ENCODE data around the gene VIPAS39.

Gene VIPAS39

GRCh38 chr14:77457522-77458248 lies at the start of gene VIPAS39, which contains the start of gene AHSA1:
Gene VIPAS39 (minus strand): TSS chr14:77457601. CDS start chr14:77454102, 3,499 bp downstream.
Gene AHSA1 (plus strand): TSS chr14:77458093. CDS start chr14:77458190, 97 bp downstream.
- peak; percentile 99 for DNase-seq (ENCODE audit: low spot score)

DNA sequence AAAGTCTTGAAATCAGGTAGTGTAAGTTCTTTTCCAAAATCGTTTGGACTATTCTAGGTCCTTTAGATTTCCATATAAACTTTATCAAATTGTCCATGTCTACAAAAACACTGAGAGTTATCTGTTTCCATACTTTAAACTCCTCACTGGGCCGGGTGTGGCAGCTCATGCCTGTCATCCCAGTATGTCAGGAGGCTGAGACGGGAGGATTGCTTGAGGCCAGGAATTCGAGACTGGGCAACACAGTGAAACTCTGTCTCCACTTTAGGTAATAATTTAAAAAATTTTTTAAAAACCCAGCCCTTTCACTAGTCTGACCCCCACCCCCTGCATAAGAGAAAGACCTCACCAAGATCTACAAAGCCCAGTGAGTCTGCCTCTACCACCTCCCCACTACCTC lies 47.6 kb upstream of the VIPAS39 start:
- no peak for DNase-seq (ENCODE audit: low spot score)

DNA sequence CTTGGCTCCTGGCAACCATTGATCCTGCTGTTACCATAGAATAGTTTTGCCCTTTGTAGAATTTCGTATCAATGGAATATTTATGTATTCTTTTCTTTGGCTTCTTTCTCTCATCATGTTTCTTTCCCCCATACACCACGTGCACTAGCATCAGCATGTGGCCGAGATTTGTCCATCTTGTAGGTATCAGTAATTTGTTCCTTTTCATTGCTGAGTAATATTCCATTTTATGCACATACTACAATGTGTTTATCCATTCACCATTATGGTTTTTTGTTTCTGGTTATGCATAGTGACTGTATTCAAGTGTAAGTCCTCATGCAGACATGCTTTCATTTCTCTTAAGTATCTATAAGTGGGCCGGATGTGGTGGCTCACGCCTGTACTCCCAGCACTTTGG lies 45.7 kb upstream of the VIPAS39 start:
- no peak for DNase-seq (ENCODE audit: low spot score)

DNA sequence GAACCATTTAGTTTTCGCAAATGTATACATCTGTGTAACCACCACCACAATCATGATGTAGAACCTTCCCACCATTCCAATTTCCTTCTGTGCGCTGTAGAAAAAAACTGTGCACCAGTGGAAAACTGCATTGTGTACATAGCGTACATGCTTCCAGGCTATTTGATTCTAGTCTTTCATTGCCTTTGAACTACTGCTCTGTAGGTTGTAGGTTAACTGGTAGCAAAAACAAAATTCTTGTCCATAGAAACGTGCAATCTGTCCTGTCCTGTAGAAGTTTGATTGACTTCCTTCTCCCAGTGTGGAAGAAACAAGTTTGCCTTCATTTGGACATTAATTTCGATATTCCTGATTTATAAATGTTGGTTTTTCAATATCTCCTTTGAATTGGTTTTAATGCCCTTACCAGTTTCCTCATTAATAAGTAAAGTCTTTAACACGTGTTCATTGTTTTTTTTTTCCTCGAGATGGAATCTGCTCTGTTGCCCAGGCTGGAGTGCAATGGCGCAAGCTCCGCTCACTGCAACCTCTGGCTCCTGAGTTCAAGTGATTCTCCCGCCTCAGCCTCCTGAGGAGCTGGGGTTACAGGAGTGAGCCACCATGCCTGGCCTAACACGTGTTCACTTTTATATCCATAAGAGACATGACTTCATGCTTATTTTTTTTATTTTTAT lies 44.8 kb upstream of the VIPAS39 start:
- DNase-seq (ENCODE audit: low spot score): no peak

GRCh38 chr14:77498984-77499527 lies 41.7 kb upstream of the VIPAS39 start:
- DNase-seq (ENCODE audit: low spot score): no peak

DNA sequence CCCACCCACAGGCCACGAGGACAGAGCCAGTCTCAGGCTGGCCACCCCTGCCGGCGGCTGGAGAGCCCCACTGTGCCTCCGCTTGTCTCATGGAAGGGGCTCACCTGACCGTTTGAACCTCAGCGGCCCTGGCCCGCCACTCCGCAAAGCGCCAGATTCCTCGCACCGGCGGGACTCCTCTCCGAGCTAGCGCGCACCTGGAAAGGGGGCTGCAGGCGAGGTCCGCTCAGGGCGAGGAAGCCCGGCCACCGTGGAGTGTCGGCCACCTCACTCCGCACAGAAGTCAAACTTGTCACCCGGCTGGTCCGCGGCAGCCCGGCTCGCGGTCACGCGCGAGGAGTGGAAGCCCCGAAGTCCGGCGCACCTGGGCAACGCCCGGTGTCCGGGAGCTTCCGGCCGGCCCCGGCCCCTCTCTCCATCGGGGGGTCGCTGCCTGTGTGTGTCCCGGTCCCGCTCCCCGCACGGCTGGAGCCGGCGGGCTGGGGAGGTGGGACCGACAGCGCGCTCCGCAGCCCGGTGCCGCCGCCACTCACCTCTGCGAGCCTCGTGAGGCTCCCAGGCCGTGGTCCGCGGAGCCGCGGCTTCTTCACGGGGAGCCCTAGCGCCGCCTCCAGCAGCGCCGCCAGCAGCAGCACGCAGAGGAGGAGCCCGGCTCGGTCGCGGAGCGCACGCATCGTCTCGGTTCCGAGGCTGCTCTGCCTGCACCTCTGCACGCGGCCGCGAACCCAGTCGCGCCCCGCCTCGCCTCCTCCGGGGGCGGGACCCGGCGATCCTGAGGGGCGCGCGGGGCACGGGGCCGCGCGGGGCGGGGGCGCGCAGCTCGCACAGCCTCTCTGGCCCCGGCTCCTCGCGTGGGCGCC lies 40.9 kb upstream of the VIPAS39 start, which contains the start of gene ISM2:
TSS of gene ISM2 (minus strand) at position 697 of the 860 bp plus-strand sequence. CDS start at position 674, 23 bp downstream.
- DNase-seq (ENCODE audit: low spot score): peak; percentile 30

- no peak for DNase-seq (ENCODE audit: low spot score)
Observed at GRCh38 chr14:77495334-77495733, 37.9 kb upstream of the VIPAS39 start.

GRCh38 chr14:77491056-77491455 lies 33.7 kb upstream of the VIPAS39 start:
- DNase-seq (ENCODE audit: low spot score): no peak

GRCh38 chr14:77490347-77490986 lies 33.1 kb upstream of the VIPAS39 start:
- DNase-seq (ENCODE audit: low spot score): no peak

DNA sequence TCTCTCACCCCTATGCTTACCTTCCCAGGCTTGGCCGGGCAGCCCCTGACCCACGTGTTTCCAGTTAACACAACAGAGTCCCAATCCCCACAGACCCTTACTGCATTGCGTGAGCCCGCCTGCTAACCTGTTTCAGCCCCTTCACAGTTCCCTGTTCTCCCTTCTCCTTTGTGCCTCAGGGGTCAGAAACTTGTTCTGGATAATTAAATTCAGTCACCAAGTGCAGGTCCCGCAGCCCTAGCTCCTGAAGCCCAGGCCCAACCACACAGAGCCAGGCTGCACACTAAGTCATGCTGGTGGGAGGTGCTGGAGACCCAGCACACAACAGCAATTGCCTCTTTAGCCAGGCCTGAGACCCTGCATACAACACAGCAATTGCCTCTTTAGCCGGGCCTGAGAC lies 31.6 kb upstream of the VIPAS39 start:
- DNase-seq (ENCODE audit: low spot score): no peak

DNA sequence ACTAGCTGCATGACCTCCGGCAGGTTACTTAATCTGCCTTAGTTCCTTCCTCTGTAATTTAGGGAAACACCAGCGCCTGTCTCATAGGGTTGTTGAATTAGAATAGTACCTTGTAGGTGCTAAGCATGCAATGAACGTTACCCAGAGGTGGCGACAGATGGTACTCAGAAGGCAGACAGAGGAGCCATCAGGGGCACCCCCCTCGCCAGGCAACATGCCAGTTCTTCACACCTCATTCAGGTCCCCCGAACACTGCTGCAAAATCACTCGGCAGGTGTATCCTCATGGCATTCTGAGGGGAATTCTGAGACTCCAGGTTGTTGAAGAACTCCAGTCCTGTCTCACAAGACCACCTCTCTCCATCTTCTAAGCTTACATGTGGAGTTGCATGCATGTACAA lies 31.2 kb upstream of the VIPAS39 start:
- no peak for DNase-seq (ENCODE audit: low spot score)

DNA sequence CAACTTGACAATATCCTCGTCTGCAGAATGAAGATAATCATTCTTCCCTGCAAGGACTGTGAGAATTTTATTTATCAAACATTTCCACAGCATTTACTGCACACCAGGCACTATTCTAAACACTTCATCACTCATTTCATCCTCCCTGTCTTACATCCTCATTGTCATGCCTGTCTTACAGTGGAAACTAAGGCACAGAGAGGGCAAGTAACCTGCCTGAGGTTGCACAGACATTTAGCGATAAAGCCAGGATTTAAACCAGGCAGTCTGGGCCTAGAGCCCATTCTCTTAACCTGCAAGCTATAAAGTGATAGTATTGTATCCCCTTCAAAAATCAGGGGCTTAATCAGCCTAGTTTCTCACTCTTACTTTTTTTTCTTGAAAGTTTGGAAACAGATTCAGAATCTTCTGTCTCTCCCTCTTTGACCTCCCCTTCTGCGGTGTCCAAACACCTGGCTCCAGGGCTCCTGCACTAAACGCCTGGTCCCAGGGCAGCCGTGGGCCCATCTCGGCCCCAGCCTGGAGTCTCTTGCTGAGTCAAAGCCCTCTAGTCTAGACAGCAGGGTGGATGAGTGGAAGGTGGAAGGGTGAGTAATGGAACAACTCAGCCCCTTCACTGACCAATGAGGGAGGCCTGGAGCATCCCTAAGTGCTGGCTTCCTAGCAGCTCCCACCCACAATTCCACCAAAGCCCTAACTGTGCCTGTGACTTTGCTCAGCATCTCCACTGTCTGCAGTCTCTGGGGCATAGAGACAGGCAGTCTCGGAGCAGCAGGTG lies 28.7 kb upstream of the VIPAS39 start:
- DNase-seq (ENCODE audit: low spot score): no peak

DNA sequence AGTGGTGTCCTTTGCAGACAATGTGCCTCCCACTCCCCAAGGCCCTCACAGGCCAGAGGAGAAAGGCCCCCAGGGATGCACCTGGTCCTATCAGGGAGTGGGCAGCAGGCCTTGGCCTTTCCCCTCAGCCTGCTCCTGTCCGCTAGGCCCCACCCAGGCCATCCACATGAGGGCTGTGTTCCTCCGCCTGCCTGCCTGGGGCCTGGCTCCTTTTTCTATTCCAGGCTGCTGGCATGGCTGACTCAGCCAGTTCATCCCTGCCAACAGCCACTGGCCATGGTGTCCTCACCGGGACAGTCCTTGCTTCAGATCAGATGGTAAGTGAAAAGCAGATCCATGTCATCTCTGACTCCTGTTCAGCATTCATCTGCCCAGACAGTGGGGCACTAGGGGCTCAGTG lies 27.9 kb upstream of the VIPAS39 start:
- DNase-seq (ENCODE audit: low spot score): no peak

- DNase-seq (ENCODE audit: low spot score): no peak
Observed at GRCh38 chr14:77482422-77482821, 25.0 kb upstream of the VIPAS39 start.

GRCh38 chr14:77478796-77479195 lies 21.4 kb upstream of the VIPAS39 start:
- DNase-seq (ENCODE audit: low spot score): no peak

DNA sequence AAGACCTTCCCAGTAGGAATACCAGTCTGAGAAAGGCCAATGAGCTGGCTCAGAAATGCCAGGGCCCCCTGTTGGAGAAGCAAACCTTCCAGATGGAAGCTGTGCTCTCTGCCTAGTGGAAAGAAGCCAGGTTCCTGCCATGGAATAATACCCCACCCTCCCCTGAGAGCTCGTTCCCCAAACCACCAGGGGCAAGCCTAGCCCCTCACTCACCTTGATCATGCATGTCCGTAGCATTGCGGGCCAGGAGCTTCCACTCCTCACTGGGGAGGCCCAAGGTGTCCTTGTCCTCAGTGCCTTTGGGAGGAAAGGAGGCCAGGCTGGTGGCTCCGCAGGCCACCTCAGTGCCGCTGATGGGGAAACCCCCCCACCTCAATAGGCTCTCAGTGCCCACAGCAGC lies 20.6 kb upstream of the VIPAS39 start:
- no peak for DNase-seq (ENCODE audit: low spot score)

DNA sequence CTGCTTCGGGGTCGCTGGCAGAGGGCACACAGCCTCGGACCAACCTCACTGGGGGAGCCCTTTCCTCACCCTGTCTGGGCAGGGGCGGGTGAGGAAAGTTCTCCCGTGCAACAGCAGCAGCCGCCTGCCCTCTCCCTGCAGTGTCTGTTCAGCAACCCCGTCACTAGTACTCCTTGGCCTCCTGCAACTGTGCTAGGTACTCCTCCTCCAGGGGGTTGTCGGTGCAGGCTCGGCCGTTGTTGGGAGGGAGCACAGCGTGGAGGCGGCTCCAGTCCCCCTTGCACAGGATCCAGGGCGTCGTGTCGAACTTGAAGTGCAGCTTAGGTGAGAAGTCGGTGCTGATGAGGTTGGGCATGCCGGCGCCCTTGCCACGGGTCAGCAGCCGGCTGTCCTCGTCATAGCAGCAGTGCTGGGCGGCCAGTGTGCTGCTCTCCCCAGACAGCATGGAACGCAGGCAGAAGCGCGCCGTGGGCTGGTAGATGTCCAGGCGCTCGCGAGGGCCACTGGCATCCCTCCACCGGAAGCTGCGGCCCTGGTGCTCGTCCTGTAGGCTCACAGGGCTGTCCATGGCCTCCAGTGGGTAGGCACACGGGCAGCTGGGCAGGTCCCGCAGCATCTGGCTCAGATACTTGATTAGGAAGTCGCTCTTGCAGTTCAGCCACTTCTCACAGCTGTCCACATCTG lies 18.2 kb upstream of the VIPAS39 start:
- DNase-seq (ENCODE audit: low spot score): no peak

GRCh38 chr14:77474479-77475177 lies 17.2 kb upstream of the VIPAS39 start:
- DNase-seq (ENCODE audit: low spot score): no peak

GRCh38 chr14:77473921-77474320 lies 16.5 kb upstream of the VIPAS39 start:
- no peak for DNase-seq (ENCODE audit: low spot score)

All from putamen (tissue), 1 donor.